Measurements from ENCODE around the gene LIX1. TPM values are rescaled to one million over a fixed set of nuclear protein-coding genes. Genes with fewer than 3 reads are reported as not detected.

The LIX1 gene
- total RNA-seq, 1 experiment from 2014 or later, result not detected

DNA sequence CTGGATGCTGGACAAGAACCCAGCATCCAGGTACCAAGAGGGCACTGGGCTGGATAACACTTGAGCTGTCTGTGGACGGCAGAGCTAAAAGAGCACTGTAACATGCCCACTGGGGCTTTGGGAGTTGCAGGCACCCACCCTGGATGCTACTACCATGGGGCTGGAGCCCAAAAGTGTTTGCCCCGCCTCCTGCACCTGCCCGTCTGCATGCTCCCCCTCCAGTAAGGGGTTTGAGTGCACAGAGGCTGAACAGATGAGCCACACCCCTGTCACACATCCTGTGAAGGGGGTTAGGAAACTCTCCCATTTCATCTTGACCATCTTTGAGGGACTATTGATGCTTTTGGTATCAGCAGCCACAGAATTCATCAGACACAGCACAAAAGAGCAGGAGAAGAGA, 69.0 kb downstream of the LIX1 start:
- POLR2A ChIA-PET, result interaction anchor here (0.7 kb wide), 1 partner anchor 1430 kb away, joined by 3 read pairs; no protein-coding TSS in a partner anchor
- DNase-seq (ENCODE audit: low spot score) (no peak), ATAC-seq (no peak)
- no peak overlapping the region for H3K27ac Mint-ChIP-seq
- H3K36me3 Mint-ChIP-seq, result no peaks in the 10 kb centered on the region
- CTCF ChIA-PET, result no interaction called here
- TF ChIP-seq ATF1 (CRISPR knock-in tag; IDR thresholded peaks at IDR 0.05), result no peak
- TF ChIP-seq, protein P1, sequence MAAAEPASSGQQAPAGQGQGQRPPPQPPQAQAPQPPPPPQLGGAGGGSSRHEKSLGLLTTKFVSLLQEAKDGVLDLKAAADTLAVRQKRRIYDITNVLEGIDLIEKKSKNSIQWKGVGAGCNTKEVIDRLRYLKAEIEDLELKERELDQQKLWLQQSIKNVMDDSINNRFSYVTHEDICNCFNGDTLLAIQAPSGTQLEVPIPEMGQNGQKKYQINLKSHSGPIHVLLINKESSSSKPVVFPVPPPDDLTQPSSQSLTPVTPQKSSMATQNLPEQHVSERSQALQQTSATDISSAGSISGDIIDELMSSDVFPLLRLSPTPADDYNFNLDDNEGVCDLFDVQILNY (CRISPR knock-in tag; IDR thresholded peaks at IDR 0.05), result no peak
- TF ChIP-seq GABPB1 (CRISPR knock-in tag; IDR thresholded peaks at IDR 0.05), result no peak
- TF ChIP-seq, protein P2, sequence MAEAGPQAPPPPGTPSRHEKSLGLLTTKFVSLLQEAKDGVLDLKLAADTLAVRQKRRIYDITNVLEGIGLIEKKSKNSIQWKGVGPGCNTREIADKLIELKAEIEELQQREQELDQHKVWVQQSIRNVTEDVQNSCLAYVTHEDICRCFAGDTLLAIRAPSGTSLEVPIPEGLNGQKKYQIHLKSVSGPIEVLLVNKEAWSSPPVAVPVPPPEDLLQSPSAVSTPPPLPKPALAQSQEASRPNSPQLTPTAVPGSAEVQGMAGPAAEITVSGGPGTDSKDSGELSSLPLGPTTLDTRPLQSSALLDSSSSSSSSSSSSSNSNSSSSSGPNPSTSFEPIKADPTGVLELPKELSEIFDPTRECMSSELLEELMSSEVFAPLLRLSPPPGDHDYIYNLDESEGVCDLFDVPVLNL (CRISPR knock-in tag; IDR thresholded peaks at IDR 0.05; ENCODE audit: borderline replicate concordance, low read depth), result no peak
- TF ChIP-seq, protein P3, sequence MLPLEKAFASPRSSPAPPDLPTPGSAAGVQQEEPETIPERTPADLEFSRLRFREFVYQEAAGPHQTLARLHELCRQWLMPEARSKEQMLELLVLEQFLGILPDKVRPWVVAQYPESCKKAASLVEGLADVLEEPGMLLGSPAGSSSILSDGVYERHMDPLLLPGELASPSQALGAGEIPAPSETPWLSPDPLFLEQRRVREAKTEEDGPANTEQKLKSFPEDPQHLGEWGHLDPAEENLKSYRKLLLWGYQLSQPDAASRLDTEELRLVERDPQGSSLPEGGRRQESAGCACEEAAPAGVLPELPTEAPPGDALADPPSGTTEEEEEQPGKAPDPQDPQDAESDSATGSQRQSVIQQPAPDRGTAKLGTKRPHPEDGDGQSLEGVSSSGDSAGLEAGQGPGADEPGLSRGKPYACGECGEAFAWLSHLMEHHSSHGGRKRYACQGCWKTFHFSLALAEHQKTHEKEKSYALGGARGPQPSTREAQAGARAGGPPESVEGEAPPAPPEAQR (CRISPR knock-in tag; IDR thresholded peaks at IDR 0.05), result no peak
- TF ChIP-seq, protein P4, sequence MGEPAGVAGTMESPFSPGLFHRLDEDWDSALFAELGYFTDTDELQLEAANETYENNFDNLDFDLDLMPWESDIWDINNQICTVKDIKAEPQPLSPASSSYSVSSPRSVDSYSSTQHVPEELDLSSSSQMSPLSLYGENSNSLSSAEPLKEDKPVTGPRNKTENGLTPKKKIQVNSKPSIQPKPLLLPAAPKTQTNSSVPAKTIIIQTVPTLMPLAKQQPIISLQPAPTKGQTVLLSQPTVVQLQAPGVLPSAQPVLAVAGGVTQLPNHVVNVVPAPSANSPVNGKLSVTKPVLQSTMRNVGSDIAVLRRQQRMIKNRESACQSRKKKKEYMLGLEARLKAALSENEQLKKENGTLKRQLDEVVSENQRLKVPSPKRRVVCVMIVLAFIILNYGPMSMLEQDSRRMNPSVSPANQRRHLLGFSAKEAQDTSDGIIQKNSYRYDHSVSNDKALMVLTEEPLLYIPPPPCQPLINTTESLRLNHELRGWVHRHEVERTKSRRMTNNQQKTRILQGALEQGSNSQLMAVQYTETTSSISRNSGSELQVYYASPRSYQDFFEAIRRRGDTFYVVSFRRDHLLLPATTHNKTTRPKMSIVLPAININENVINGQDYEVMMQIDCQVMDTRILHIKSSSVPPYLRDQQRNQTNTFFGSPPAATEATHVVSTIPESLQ (CRISPR knock-in tag; IDR thresholded peaks at IDR 0.05), result no peak
- no peak for TF ChIP-seq NR3C1 (CRISPR knock-in tag; conservative IDR thresholded peaks at IDR 0.05; ENCODE audit: low read depth)
- TF ChIP-seq, protein P5, sequence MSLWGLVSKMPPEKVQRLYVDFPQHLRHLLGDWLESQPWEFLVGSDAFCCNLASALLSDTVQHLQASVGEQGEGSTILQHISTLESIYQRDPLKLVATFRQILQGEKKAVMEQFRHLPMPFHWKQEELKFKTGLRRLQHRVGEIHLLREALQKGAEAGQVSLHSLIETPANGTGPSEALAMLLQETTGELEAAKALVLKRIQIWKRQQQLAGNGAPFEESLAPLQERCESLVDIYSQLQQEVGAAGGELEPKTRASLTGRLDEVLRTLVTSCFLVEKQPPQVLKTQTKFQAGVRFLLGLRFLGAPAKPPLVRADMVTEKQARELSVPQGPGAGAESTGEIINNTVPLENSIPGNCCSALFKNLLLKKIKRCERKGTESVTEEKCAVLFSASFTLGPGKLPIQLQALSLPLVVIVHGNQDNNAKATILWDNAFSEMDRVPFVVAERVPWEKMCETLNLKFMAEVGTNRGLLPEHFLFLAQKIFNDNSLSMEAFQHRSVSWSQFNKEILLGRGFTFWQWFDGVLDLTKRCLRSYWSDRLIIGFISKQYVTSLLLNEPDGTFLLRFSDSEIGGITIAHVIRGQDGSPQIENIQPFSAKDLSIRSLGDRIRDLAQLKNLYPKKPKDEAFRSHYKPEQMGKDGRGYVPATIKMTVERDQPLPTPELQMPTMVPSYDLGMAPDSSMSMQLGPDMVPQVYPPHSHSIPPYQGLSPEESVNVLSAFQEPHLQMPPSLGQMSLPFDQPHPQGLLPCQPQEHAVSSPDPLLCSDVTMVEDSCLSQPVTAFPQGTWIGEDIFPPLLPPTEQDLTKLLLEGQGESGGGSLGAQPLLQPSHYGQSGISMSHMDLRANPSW (CRISPR knock-in tag; conservative IDR thresholded peaks at IDR 0.05; ENCODE audit: low read depth), result no peak
- no peak overlapping the region for H3K4me3 Mint-ChIP-seq
- H3K9me3 Mint-ChIP-seq, result no peaks in the 10 kb centered on the region
- no peaks in the 10 kb centered on the region for H3K4me1 Mint-ChIP-seq
- H3K27me3 Mint-ChIP-seq (ENCODE audit: low read depth), result no peaks in the 10 kb centered on the region; the same call in 1 of the 2 replicates

DNA sequence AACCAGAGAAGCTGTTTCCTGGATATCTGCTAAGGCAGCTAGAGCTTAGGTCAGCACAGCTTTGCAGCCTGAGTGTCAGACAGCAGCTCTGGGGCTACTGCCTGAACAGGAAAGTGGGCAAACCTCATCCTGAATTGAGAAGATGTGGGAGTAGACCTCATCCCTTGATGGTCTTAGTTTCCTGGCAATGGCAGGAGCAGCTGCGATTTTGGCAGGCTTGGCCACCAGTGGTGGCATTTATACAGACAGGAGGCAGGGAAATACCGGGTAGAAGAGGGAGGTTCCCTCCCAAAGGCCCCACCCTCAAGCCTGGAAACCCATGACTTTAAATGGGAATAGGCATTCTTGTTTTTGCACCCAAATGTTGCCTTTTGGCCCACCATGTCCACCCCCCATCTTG, 69.7 kb downstream of the LIX1 start:
- H3K4me1 Mint-ChIP-seq, result peaks cover under 1% of the 10 kb centered on the region
- ATAC-seq (no peak), DNase-seq (ENCODE audit: low spot score) (no peak)
- H3K36me3 Mint-ChIP-seq, result no peaks in the 10 kb centered on the region
- CTCF ChIA-PET, result interaction anchor here (0.6 to 1.0 kb wide), 2 partner anchors 28 to 1428 kb away, joined by 3 to 5 read pairs; no protein-coding TSS in a partner anchor
- H3K27me3 Mint-ChIP-seq (ENCODE audit: low read depth), result no peaks in the 10 kb centered on the region; the same call in 1 of the 2 replicates
- no peak overlapping the region for H3K27ac Mint-ChIP-seq
- POLR2A ChIA-PET, result no interaction called here
- no peaks in the 10 kb centered on the region for H3K9me3 Mint-ChIP-seq
- H3K4me3 Mint-ChIP-seq, result no peak overlapping the region
- no peak for TF ChIP-seq IRF2 (CRISPR knock-in tag; IDR thresholded peaks at IDR 0.05; ENCODE audit: borderline replicate concordance, low read depth)
- TF ChIP-seq, protein P6, sequence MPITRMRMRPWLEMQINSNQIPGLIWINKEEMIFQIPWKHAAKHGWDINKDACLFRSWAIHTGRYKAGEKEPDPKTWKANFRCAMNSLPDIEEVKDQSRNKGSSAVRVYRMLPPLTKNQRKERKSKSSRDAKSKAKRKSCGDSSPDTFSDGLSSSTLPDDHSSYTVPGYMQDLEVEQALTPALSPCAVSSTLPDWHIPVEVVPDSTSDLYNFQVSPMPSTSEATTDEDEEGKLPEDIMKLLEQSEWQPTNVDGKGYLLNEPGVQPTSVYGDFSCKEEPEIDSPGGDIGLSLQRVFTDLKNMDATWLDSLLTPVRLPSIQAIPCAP (CRISPR knock-in tag; IDR thresholded peaks at IDR 0.05), result no peak
- TF ChIP-seq MYBL2 (CRISPR knock-in tag; IDR thresholded peaks at IDR 0.05), result no peak
- TF ChIP-seq, protein P7, sequence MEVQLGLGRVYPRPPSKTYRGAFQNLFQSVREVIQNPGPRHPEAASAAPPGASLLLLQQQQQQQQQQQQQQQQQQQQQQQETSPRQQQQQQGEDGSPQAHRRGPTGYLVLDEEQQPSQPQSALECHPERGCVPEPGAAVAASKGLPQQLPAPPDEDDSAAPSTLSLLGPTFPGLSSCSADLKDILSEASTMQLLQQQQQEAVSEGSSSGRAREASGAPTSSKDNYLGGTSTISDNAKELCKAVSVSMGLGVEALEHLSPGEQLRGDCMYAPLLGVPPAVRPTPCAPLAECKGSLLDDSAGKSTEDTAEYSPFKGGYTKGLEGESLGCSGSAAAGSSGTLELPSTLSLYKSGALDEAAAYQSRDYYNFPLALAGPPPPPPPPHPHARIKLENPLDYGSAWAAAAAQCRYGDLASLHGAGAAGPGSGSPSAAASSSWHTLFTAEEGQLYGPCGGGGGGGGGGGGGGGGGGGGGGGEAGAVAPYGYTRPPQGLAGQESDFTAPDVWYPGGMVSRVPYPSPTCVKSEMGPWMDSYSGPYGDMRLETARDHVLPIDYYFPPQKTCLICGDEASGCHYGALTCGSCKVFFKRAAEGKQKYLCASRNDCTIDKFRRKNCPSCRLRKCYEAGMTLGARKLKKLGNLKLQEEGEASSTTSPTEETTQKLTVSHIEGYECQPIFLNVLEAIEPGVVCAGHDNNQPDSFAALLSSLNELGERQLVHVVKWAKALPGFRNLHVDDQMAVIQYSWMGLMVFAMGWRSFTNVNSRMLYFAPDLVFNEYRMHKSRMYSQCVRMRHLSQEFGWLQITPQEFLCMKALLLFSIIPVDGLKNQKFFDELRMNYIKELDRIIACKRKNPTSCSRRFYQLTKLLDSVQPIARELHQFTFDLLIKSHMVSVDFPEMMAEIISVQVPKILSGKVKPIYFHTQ (CRISPR knock-in tag; IDR thresholded peaks at IDR 0.05), result no peak
- no peak for TF ChIP-seq SMAD4 (CRISPR knock-in tag; IDR thresholded peaks at IDR 0.05)
- TF ChIP-seq SP1 (CRISPR knock-in tag; conservative IDR thresholded peaks at IDR 0.05), result no peak
- TF ChIP-seq NR1H2 (CRISPR knock-in tag; IDR thresholded peaks at IDR 0.05), result no peak
- TF ChIP-seq GABPB1 (CRISPR knock-in tag; IDR thresholded peaks at IDR 0.05), result no peak
- no peak for TF ChIP-seq ZNF671 (CRISPR knock-in tag; IDR thresholded peaks at IDR 0.05)
- TF ChIP-seq JAZF1 (CRISPR knock-in tag; IDR thresholded peaks at IDR 0.05), result no peak
- TF ChIP-seq, protein P5 (CRISPR knock-in tag; conservative IDR thresholded peaks at IDR 0.05; ENCODE audit: low read depth), result no peak
- TF ChIP-seq, protein P8, sequence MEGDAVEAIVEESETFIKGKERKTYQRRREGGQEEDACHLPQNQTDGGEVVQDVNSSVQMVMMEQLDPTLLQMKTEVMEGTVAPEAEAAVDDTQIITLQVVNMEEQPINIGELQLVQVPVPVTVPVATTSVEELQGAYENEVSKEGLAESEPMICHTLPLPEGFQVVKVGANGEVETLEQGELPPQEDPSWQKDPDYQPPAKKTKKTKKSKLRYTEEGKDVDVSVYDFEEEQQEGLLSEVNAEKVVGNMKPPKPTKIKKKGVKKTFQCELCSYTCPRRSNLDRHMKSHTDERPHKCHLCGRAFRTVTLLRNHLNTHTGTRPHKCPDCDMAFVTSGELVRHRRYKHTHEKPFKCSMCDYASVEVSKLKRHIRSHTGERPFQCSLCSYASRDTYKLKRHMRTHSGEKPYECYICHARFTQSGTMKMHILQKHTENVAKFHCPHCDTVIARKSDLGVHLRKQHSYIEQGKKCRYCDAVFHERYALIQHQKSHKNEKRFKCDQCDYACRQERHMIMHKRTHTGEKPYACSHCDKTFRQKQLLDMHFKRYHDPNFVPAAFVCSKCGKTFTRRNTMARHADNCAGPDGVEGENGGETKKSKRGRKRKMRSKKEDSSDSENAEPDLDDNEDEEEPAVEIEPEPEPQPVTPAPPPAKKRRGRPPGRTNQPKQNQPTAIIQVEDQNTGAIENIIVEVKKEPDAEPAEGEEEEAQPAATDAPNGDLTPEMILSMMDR (IDR thresholded peaks at IDR 0.05), result no peak
